Spleen (tissue), 11 donors: Measurements from ENCODE around the gene PRM3. TPM values are rescaled to one million over a fixed set of nuclear protein-coding genes. Genes with fewer than 3 reads are reported as not detected.

Source experiments
- DNase-seq: peaks from one replicate; pipeline ENCODE4 v3.0.0-alpha.2; 2020
- H3K27ac ChIP-seq, 8 donors: fragments of 200-600 bp; sonication (generic) in 7 of 8; 1 replicate in 4 of 8; 2 replicates in 4 of 8; pipeline versions ENCODE4 v1.5.0 to v1.8.0; 2016 to 2021; ENCODE audit warnings: inconsistent platforms in 4 of 8, mild to moderate bottlenecking in 4 of 8, moderate library complexity in 1 of 8
- H3K27me3 ChIP-seq, 7 donors: fragments of 200-600 bp; sonication (generic) in 6 of 7; replicated peaks in 1 of 7; 1 replicate in 4 of 7; 2 replicates in 3 of 7; pipeline versions ENCODE4 v1.5.0 to v1.8.0; 2016 to 2021; ENCODE audit warnings: inconsistent platforms in 3 of 7, mild to moderate bottlenecking in 1 of 7
- H3K36me3 ChIP-seq, 6 donors: fragments of 200-600 bp; sonication (generic) in 5 of 6; 1 replicate in 4 of 6; 2 replicates in 2 of 6; pipeline versions ENCODE4 v1.5.0 to v1.8.0; 2016 to 2021; ENCODE audit warnings: inconsistent platforms in 2 of 6
- H3K4me1 ChIP-seq, 6 donors: fragments of 200-600 bp; sonication (generic) in 5 of 6; 1 replicate in 3 of 6; 2 replicates in 3 of 6; pipeline versions ENCODE4 v1.5.0 to v1.8.0; 2016 to 2021; ENCODE audit warnings: inconsistent platforms in 3 of 6
- H3K4me3 ChIP-seq, 8 donors: fragments of 200-600 bp; sonication (generic) in 7 of 8; 1 replicate in 4 of 8; 2 replicates in 4 of 8; pipeline versions ENCODE4 v1.5.0 to v1.8.0; 2016 to 2021; ENCODE audit warnings: inconsistent platforms in 4 of 8, mild to moderate bottlenecking in 4 of 8, moderate library complexity in 2 of 8
- H3K9me3 ChIP-seq, 8 donors: fragments of 200-600 bp; sonication (generic) in 7 of 8; 1 replicate in 4 of 8; 2 replicates in 4 of 8; pipeline versions ENCODE4 v1.5.0 to v1.8.0; 2016 to 2021; ENCODE audit warnings: inconsistent platforms in 4 of 8
- POLR2A ChIP-seq, 3 donors: fragments of 450-650 bp; IDR thresholded peaks; one replicate each; pipeline ENCODE4 v1.5.1; 2017; ENCODE audit warnings: antibody characterized with exemption in 3 of 3, mild to moderate bottlenecking in 1 of 3
- POLR2AphosphoS5 ChIP-seq, 3 donors: sonication (generic); formaldehyde crosslinking; IDR thresholded peaks; one replicate each; pipeline ENCODE4 v1.5.1; 2017; ENCODE audit warnings: antibody characterized with exemption in 3 of 3
- WGBS, 5 donors: extraction: QIAGEN DNeasy Blood & Tissue Kit in 3 of 5; methylation state at CpG; one replicate each; pipeline versions ENCODE4 v1.1.5 to v1.1.7; 2013 to 2018; 5-methylcytosine and 5-hydroxymethylcytosine counted together
- intact Hi-C: fragments of 100-400 bp; cut with DNase I; formaldehyde crosslinking; loops from one replicate; pipeline ENCODE4 v1.15.0; 2023; ENCODE audit warnings: low total_unique reads
- polyA plus RNA-seq, 3 donors: library from polyadenylated mRNA; stranded (reverse); fragments of 200-250 nt; gene quantifications; one replicate each; pipeline ENCODE4 v1.2.1, GENCODE V29; 2013
- total RNA-seq, 7 donors: library from RNA; depleted of rRNA in 3 of 7; stranded (reverse); fragments of >200 nt in 3 of 7; fragmentation: NEBNext Ultra II Directional in 4 of 7; extraction: Animal tissue kit (Norgen Biotek cat#: 25700) in 4 of 7; gene quantifications; one replicate each; pipeline versions ENCODE4 v1.1.0 to v1.2.1, GENCODE V29; 2016 to 2021
- TF ChIP-seq, protein P1 (sequence below), 11 experiments: fragments of 200-600 bp in 7 of 11; fragments of 450-650 bp in 4 of 11; sonication (generic) in 4 of 11; IDR thresholded peaks in 8 of 11; conservative IDR thresholded peaks in 3 of 11; 1 replicate in 7 of 11; 2 replicates in 4 of 11; pipeline versions ENCODE4 v1.4.0 to v1.8.0; 2016 to 2021; ENCODE audit warnings: antibody characterized with exemption in 11 of 11, inconsistent platforms in 4 of 11, mild to moderate bottlenecking in 1 of 11
- donor health status: healthy with polysubstance abuse.
- donor health status: DM: no; HTN: no; CAD: no; lungs with moderate emphysema.
- donor health status: DM: no; HTN: no; CAD: no.
- donor health status: Bipolar disorder and iron deficiency.
- donor health status: healthy.
- donor health status: DM: no; HTN: no; CAD: no.
- donor health status: DM: yes; HTN: yes; CAD: no.

Gene PRM3
- total and polyA plus RNA-seq, 10 donors: not detected

- peak overlapping the region; percentile 85 to 99 (median 97) for H3K27ac ChIP-seq
- WGBS, 5 donors: 0 to 1% (median 1%) methylated on average over 17 to 32 of the region's 32 CpGs
- no peak for DNase-seq
- intact Hi-C loops: loop anchor here (5.0 kb wide), 2 partner anchors 101 to 294 kb away; no protein-coding TSS in a partner anchor
- H3K36me3 ChIP-seq: peaks cover 0 to 34% (median 0%) of the 10 kb centered on the region in 6 donors
- H3K9me3 ChIP-seq: no peaks in the 10 kb centered on the region
- peak overlapping the region; percentile 61 to 97 (median 89) for H3K4me3 ChIP-seq
- TF ChIP-seq, protein P1, sequence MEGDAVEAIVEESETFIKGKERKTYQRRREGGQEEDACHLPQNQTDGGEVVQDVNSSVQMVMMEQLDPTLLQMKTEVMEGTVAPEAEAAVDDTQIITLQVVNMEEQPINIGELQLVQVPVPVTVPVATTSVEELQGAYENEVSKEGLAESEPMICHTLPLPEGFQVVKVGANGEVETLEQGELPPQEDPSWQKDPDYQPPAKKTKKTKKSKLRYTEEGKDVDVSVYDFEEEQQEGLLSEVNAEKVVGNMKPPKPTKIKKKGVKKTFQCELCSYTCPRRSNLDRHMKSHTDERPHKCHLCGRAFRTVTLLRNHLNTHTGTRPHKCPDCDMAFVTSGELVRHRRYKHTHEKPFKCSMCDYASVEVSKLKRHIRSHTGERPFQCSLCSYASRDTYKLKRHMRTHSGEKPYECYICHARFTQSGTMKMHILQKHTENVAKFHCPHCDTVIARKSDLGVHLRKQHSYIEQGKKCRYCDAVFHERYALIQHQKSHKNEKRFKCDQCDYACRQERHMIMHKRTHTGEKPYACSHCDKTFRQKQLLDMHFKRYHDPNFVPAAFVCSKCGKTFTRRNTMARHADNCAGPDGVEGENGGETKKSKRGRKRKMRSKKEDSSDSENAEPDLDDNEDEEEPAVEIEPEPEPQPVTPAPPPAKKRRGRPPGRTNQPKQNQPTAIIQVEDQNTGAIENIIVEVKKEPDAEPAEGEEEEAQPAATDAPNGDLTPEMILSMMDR (IDR thresholded peaks at IDR 0.05 in 8 of 11, conservative IDR thresholded peaks at IDR 0.05 in 3 of 11): no peak
- TF ChIP-seq POLR2AphosphoS5 (IDR thresholded peaks at IDR 0.05): no peak
- H3K27me3 ChIP-seq: peaks cover 0 to 8% (median 0%) of the 10 kb centered on the region in 7 donors
- H3K4me1 ChIP-seq: peaks cover 31 to 72% (median 64%) of the 10 kb centered on the region in 6 donors
These were observed 16.7 kb downstream of the PRM3 start for GRCh38 chr16:11256661-11257130.

GRCh38 chr16:11255737-11256660 lies 17.4 kb downstream of the PRM3 start, which contains the start of gene SOCS1:
Gene SOCS1, minus strand, starts transcription at chr16:11256204. Its CDS starts 726 bp downstream, at chr16:11255478.
- Histone ChIP-seq H3K9me3 (no peaks in the 10 kb centered on the region), H3K27ac (peak within 1 kb of the TSS; percentile 85 to 99 (median 97)), H3K4me3 (peak within 1 kb of the TSS; percentile 61 to 97 (median 89)), H3K36me3 (peaks cover 0 to 38% (median 0%) of the 10 kb centered on the region in 6 donors), H3K27me3 (peaks cover 0 to 8% (median 0%) of the 10 kb centered on the region in 7 donors), H3K4me1 (peaks cover 31 to 76% (median 65%) of the 10 kb centered on the region in 6 donors)
- intact Hi-C loops: loop anchor here (5.0 kb wide), 2 partner anchors 101 to 294 kb away; no protein-coding TSS in a partner anchor
- TF ChIP-seq, protein P1 (IDR thresholded peaks at IDR 0.05 in 8 of 11, conservative IDR thresholded peaks at IDR 0.05 in 3 of 11): peak; percentile 79 to 97 (median 94)
- TF ChIP-seq POLR2AphosphoS5 (IDR thresholded peaks at IDR 0.05) (peak; percentile 97 to 98 (median 97)), POLR2A (IDR thresholded peaks at IDR 0.05) (peak; percentile 5 to 99 (median 82))
- peak; percentile 96 for DNase-seq
- 0 to 1% (median 0%) methylated on average over 44 to 100 of the region's 100 CpGs for WGBS, 5 donors

- peaks cover 0 to 8% (median 0%) of the 10 kb centered on the region in 7 donors for H3K27me3 ChIP-seq
- H3K4me1 ChIP-seq: peaks cover 31 to 76% (median 65%) of the 10 kb centered on the region in 6 donors
- peak overlapping the region; percentile 85 to 99 (median 97) for H3K27ac ChIP-seq
- peaks cover 0 to 38% (median 0%) of the 10 kb centered on the region in 6 donors for H3K36me3 ChIP-seq
- H3K9me3 ChIP-seq: no peaks in the 10 kb centered on the region
- DNase-seq: no peak
- intact Hi-C loops: loop anchor here (5.0 kb wide), 2 partner anchors 102 to 293 kb away; no protein-coding TSS in a partner anchor
- 1 to 3% (median 2%) methylated on average over 60 to 105 of the region's 105 CpGs for WGBS, 5 donors
- peak overlapping the region; percentile 61 to 97 (median 89) for H3K4me3 ChIP-seq
- TF ChIP-seq POLR2AphosphoS5 (IDR thresholded peaks at IDR 0.05) (peak; percentile 21 to 74 (median 52)), POLR2A (IDR thresholded peaks at IDR 0.05) (no peak)
- TF ChIP-seq, protein P1 (IDR thresholded peaks at IDR 0.05 in 8 of 11, conservative IDR thresholded peaks at IDR 0.05 in 3 of 11): peak in 1 of 11 experiments; percentile 20
These were observed 18.3 kb downstream of the PRM3 start for GRCh38 chr16:11254913-11255736.
